Esophagus squamous epithelium (tissue), 4 donors: ENCODE results near the gene ACTRT2.

Experiments
- POLR2A ChIP-seq, 4 donors: fragments of 450-650 bp; IDR thresholded peaks; one replicate each; pipeline ENCODE4 v1.6.1; 2017; ENCODE audit warnings: antibody characterized with exemption in 4 of 4, mild to moderate bottlenecking in 4 of 4, moderate library complexity in 3 of 4
- TF ChIP-seq, protein P1 (sequence below), 6 experiments: fragments of 450-650 bp in 4 of 6; fragments of 200-600 bp in 2 of 6; sonication (generic) in 2 of 6; IDR thresholded peaks; one replicate each; pipeline ENCODE4 v1.5.1; 2016 to 2019; ENCODE audit warnings: antibody characterized with exemption in 6 of 6, mild to moderate bottlenecking in 4 of 6, moderate library complexity in 4 of 6

DNA sequence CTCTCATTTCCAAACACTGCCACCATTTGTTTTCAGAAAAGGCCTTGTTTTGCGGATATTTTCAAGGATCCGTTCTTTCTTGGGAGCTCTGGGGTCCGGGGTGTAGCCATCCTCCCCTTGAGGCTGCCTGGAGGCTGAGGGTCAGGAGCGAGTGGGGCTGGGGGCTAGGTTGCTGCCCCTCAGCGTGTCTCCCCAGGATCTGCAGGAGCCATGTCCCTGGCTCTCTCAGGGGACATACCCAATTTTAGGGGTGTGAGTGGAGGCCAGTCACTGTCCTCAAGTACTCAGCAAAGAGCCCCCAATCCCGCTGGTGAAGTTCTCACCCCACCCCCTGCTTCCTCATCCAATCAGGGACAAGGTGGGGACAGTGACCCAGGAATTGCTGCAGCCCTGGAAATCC, 32.7 kb downstream of the ACTRT2 start:
- TF ChIP-seq, protein P1, sequence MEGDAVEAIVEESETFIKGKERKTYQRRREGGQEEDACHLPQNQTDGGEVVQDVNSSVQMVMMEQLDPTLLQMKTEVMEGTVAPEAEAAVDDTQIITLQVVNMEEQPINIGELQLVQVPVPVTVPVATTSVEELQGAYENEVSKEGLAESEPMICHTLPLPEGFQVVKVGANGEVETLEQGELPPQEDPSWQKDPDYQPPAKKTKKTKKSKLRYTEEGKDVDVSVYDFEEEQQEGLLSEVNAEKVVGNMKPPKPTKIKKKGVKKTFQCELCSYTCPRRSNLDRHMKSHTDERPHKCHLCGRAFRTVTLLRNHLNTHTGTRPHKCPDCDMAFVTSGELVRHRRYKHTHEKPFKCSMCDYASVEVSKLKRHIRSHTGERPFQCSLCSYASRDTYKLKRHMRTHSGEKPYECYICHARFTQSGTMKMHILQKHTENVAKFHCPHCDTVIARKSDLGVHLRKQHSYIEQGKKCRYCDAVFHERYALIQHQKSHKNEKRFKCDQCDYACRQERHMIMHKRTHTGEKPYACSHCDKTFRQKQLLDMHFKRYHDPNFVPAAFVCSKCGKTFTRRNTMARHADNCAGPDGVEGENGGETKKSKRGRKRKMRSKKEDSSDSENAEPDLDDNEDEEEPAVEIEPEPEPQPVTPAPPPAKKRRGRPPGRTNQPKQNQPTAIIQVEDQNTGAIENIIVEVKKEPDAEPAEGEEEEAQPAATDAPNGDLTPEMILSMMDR (IDR thresholded peaks at IDR 0.05), result no peak
- TF ChIP-seq POLR2A (IDR thresholded peaks at IDR 0.05), result no peak
